IMR-90 (cell line): ENCODE results near the gene ZNFX1. TPM values are rescaled to one million over a fixed set of nuclear protein-coding genes. Genes with fewer than 3 reads are reported as not detected.

Experiments
- ATAC-seq: fragments of 200-7000 bp; cut with Tn5 transposase; 2 replicates; pipeline ENCODE4 v1.9.1; 2020; ENCODE audit warnings: low read depth, mild to moderate bottlenecking, moderate library complexity
- BruUV-seq: library from RNA; stranded (reverse); fragments of 400-500 nt; replicated peaks from 2 replicates; lab custom pipeline; 2021; lab: Mats Ljungman, UMichigan
- CTCF ChIA-PET: fragments of 300-600 bp; formaldehyde crosslinking; extraction: SDS; loops from one replicate; lab custom pipeline; 2021; ENCODE audit warnings: antibody characterized with exemption; lab: Yijun Ruan, JAX
- POLR2A ChIA-PET: fragments of 300-600 bp; sonication (Branson Sonifier 250); formaldehyde crosslinking; loops from one replicate; lab custom pipeline; 2022; ENCODE audit warnings: antibody characterized with exemption; ENCODE audit not compliant: unreplicated experiment; lab: Charles Lee
- DNase-seq: peaks from one replicate; pipeline ENCODE4 v3.0.0; 2013
- H2AFZ ChIP-seq: replicated peaks from 2 replicates; pipeline ENCODE3; 2013; ENCODE audit warnings: low read length, mild to moderate bottlenecking; ENCODE audit not compliant: poor library complexity
- H2AK5ac ChIP-seq: 2 replicates; pipeline ENCODE4 v1.6.1; 2013; ENCODE audit warnings: low read depth, low read length, inconsistent platforms
- H2AK9ac ChIP-seq: replicated peaks from 2 replicates; pipeline ENCODE3; 2013; ENCODE audit warnings: mild to moderate bottlenecking, low read depth, low read length, moderate library complexity; ENCODE audit not compliant: poor library complexity
- H2BK120ac ChIP-seq: 2 replicates; pipeline ENCODE4 v1.6.1; 2013; ENCODE audit warnings: low read depth, low read length, inconsistent platforms
- H2BK15ac ChIP-seq: 3 replicates; pipeline ENCODE4 v1.6.1; 2013; ENCODE audit warnings: low read depth, low read length, inconsistent platforms
- H2BK20ac ChIP-seq: 2 replicates; pipeline ENCODE4 v1.6.1; 2013; ENCODE audit warnings: low read depth, mild to moderate bottlenecking, inconsistent platforms, low read length, moderate library complexity
- H2BK5ac ChIP-seq: 2 replicates; pipeline ENCODE4 v1.6.1; 2013; ENCODE audit warnings: mild to moderate bottlenecking, low read depth, low read length, inconsistent platforms; ENCODE audit not compliant: poor library complexity, severe bottlenecking
- H3K14ac ChIP-seq: replicated peaks from 2 replicates; pipeline ENCODE4 v1.6.1; 2013; ENCODE audit warnings: low read depth, low read length, inconsistent platforms
- H3K18ac ChIP-seq: 2 replicates; pipeline ENCODE4 v1.6.1; 2013; ENCODE audit warnings: low read depth, low read length, control low read depth
- H3K23ac ChIP-seq: 2 replicates; pipeline ENCODE4 v1.6.1; 2013; ENCODE audit warnings: low read depth, low read length, inconsistent platforms
- H3K27ac ChIP-seq: 2 replicates; pipeline ENCODE4 v1.5.1; 2013; ENCODE audit warnings: mild to moderate bottlenecking, control low read depth, low read length; ENCODE audit not compliant: insufficient read depth
- H3K27me3 ChIP-seq: 2 replicates; pipeline ENCODE4 v1.6.1; 2013; ENCODE audit warnings: low read length; ENCODE audit not compliant: control insufficient read depth, insufficient read depth
- H3K36me3 ChIP-seq: 2 replicates; pipeline ENCODE4 v1.6.1; 2013; ENCODE audit warnings: low read length, mixed read lengths; ENCODE audit not compliant: control insufficient read depth, insufficient read depth
- H3K4ac ChIP-seq: 2 replicates; pipeline ENCODE4 v1.6.1; 2013; ENCODE audit warnings: low read depth, low read length, inconsistent platforms
- H3K4me1 ChIP-seq: 2 replicates; pipeline ENCODE4 v1.6.1; 2013; ENCODE audit warnings: low read length, mixed read lengths; ENCODE audit not compliant: control insufficient read depth, insufficient read depth
- H3K4me2 ChIP-seq: 2 replicates; pipeline ENCODE4 v1.6.1; 2013; ENCODE audit warnings: low read depth, mild to moderate bottlenecking, control low read depth, low read length, moderate library complexity
- H3K4me3 ChIP-seq: 2 replicates; pipeline ENCODE4 v1.5.1; 2013; ENCODE audit warnings: low read depth, mild to moderate bottlenecking, control low read depth, low read length, moderate library complexity; ENCODE audit not compliant: insufficient read depth
- H3K56ac ChIP-seq: 2 replicates; pipeline ENCODE4 v1.6.1; 2013; ENCODE audit warnings: low read length, inconsistent platforms; ENCODE audit not compliant: insufficient read depth; ENCODE audit errors: extremely low read depth
- H3K79me1 ChIP-seq, 2 experiments: 2 replicates each; pipeline ENCODE4 v1.6.1; 2013; ENCODE audit warnings: low read length in 2 of 2, inconsistent platforms in 1 of 2, low read depth in 1 of 2
- H3K9ac ChIP-seq: 2 replicates; pipeline ENCODE4 v1.6.1; 2013; ENCODE audit warnings: low read depth, low read length, control low read depth
- H3K9me1 ChIP-seq: 2 replicates; pipeline ENCODE4 v1.6.1; 2013; ENCODE audit warnings: low read length, inconsistent platforms; ENCODE audit not compliant: insufficient read depth
- H3K9me3 ChIP-seq: 2 replicates; pipeline ENCODE4 v1.6.1; 2013; ENCODE audit warnings: low read length; ENCODE audit not compliant: control insufficient read depth, insufficient read depth
- H4K20me1 ChIP-seq: 2 replicates; pipeline ENCODE4 v1.6.1; 2013; ENCODE audit warnings: low read length, inconsistent platforms; ENCODE audit not compliant: insufficient read depth
- H4K5ac ChIP-seq: 2 replicates; pipeline ENCODE4 v1.6.1; 2013; ENCODE audit warnings: mild to moderate bottlenecking, low read depth, low read length, control low read depth
- H4K8ac ChIP-seq, 2 experiments: 2 replicates each; pipeline ENCODE4 v1.6.1; 2013; ENCODE audit warnings: low read depth in 2 of 2, low read length in 2 of 2, control low read depth in 1 of 2, inconsistent platforms in 1 of 2
- H4K91ac ChIP-seq: 2 replicates; pipeline ENCODE4 v1.6.1; 2013; ENCODE audit warnings: low read depth, low read length, inconsistent platforms; ENCODE audit not compliant: insufficient read depth
- BHLHE40 ChIP-seq: fragments of 150-350 bp; IDR thresholded peaks from 2 replicates; pipeline ENCODE4 v1.6.1; 2016; ENCODE audit warnings: mild to moderate bottlenecking, low read depth, low read length
- CEBPB ChIP-seq: IDR thresholded peaks from 2 replicates; pipeline ENCODE4 v1.6.1; 2012; ENCODE audit warnings: low read depth, low read length, improper control_type of control experiment
- CHD1 ChIP-seq: IDR thresholded peaks from 2 replicates; pipeline ENCODE4 v1.6.1; 2012; ENCODE audit warnings: low read depth, low read length, improper control_type of control experiment
- CTCF ChIP-seq: conservative IDR thresholded peaks from 2 replicates; pipeline ENCODE4 v1.5.1; 2012; ENCODE audit warnings: mild to moderate bottlenecking, low read depth, low read length, improper control_type of control experiment
- MAFK ChIP-seq: IDR thresholded peaks from 2 replicates; pipeline ENCODE4 v1.6.1; 2012; ENCODE audit warnings: low read depth, low read length, improper control_type of control experiment
- MXI1 ChIP-seq: IDR thresholded peaks from 2 replicates; pipeline ENCODE4 v1.6.1; 2012; ENCODE audit warnings: low read depth, mild to moderate bottlenecking, low read length, moderate library complexity, borderline replicate concordance
- NFE2L2 ChIP-seq: fragments of 150-350 bp; IDR thresholded peaks from 2 replicates; pipeline ENCODE4 v1.6.1; 2016; ENCODE audit warnings: low read depth, mild to moderate bottlenecking, low read length
- POLR2A ChIP-seq: IDR thresholded peaks from 2 replicates; pipeline ENCODE4 v1.6.1; 2012; ENCODE audit warnings: mild to moderate bottlenecking, low read depth, low read length
- RAD21 ChIP-seq: IDR thresholded peaks from 2 replicates; pipeline ENCODE4 v1.6.1; 2012; ENCODE audit warnings: low read length, improper control_type of control experiment
- RCOR1 ChIP-seq: IDR thresholded peaks from 2 replicates; pipeline ENCODE4 v1.6.1; 2012; ENCODE audit warnings: mild to moderate bottlenecking, low read length, improper control_type of control experiment; ENCODE audit not compliant: insufficient replicate concordance
- RFX5 ChIP-seq: IDR thresholded peaks from 2 replicates; pipeline ENCODE4 v1.8.0; 2012; ENCODE audit warnings: low read depth, mild to moderate bottlenecking, low read length, moderate library complexity
- SMC3 ChIP-seq: fragments of 150-350 bp; IDR thresholded peaks from 2 replicates; pipeline ENCODE4 v1.6.1; 2016; ENCODE audit warnings: low read depth, mild to moderate bottlenecking, antibody characterized with exemption, low read length, moderate library complexity
- USF2 ChIP-seq: fragments of 150-350 bp; IDR thresholded peaks from 2 replicates; pipeline ENCODE4 v1.6.1; 2017; ENCODE audit warnings: mild to moderate bottlenecking, antibody characterized with exemption, low read length, low read depth
- WGBS, 2 experiments: methylation state at CpG; one replicate each; pipeline versions ENCODE4 v1.1.5 to v1.1.7; 2013; ENCODE audit warnings: missing lambda C conversion rate in 2 of 2; ENCODE audit not compliant: insufficient read length in 1 of 2; ENCODE audit errors: extremely low coverage in 2 of 2; 5-methylcytosine and 5-hydroxymethylcytosine counted together
- dilution Hi-C: fragments of 300-500 bp; cut with HindIII; formaldehyde crosslinking; loops from one replicate; pipeline ENCODE4 v1.14.3; 2018; ENCODE audit warnings: low sequenced_read_pairs; ENCODE audit not compliant: unreplicated experiment
- in situ Hi-C: fragments of 300-500 bp; cut with MboI; formaldehyde crosslinking; loops from 3 replicates; pipeline ENCODE4 v1.14.3; 2019; ENCODE audit warnings: low sequenced_read_pairs, inconsistent platforms, mixed read lengths
- intact Hi-C: fragments of 100-400 bp; cut with micrococcal nuclease; formaldehyde crosslinking; loops from 2 replicates; pipeline ENCODE4 v1.10.0; 2022
- polyA plus RNA-seq, 3 experiments: library from polyadenylated mRNA; depleted of rRNA; stranded (reverse); fragments of >200 nt; gene quantifications; 2 replicates each; pipeline ENCODE4 v1.2.3, GENCODE V29; 2012; ENCODE audit warnings: low replicate concordance in 1 of 3
- total RNA-seq: library from RNA; depleted of rRNA; stranded (reverse); fragments of >200 nt; gene quantifications from 2 replicates; pipeline ENCODE4 v1.2.3, GENCODE V29; 2012
- TF ChIP-seq, protein P1 (sequence below): fragments of 150-350 bp; IDR thresholded peaks from 2 replicates; pipeline ENCODE4 v1.6.1; 2016; ENCODE audit warnings: low read depth, mild to moderate bottlenecking, low read length, moderate library complexity, borderline replicate concordance

Gene ZNFX1
- total and polyA plus RNA-seq, 2 of the 4 experiments (the other 2 are of a cell fraction): 10.9 to 60.9 TPM

GRCh38 chr20:49281059-49281912, 3.4 kb upstream of the ZNFX1 start:
- Histone ChIP-seq H3K27me3 (no peaks in the 10 kb centered on the region), H3K4me1 (peaks cover 5% of the 10 kb centered on the region), H4K20me1 (peaks cover 87% of the 10 kb centered on the region), H2AK9ac (no peak overlapping the region), H3K23ac (0 out of 2 replicates have a peak overlapping the region, but pooled peaks have one; percentile 3), H3K79me1 (peaks cover 32 to 77% of the 10 kb centered on the region in 2 experiments), H3K4me2 (peak overlapping the region; percentile 57), H4K8ac (no peak overlapping the region), H2AK5ac (no peak overlapping the region), H4K91ac (no peak overlapping the region), H3K9me1 (peaks cover 4% of the 10 kb centered on the region; the same call in 1 of the 2 replicates), H3K27ac (no peak overlapping the region), H3K18ac (no peak overlapping the region), H2BK15ac (no peak overlapping the region), H3K56ac (no peak overlapping the region), H2BK120ac (no peak overlapping the region), H2AFZ (no peak overlapping the region), H3K4ac (no peak overlapping the region), H3K14ac (no peak overlapping the region), H3K9ac (no peak overlapping the region), H3K4me3 (no peak overlapping the region; the same call in 1 of the 2 replicates), H3K36me3 (peaks cover 71% of the 10 kb centered on the region), H2BK5ac (no peak overlapping the region), H3K9me3 (peaks cover 18% of the 10 kb centered on the region), H2BK20ac (no peak overlapping the region), H4K5ac (no peak overlapping the region)
- dilution Hi-C loops: no loop called here
- in situ Hi-C loops: no loop called here
- DNase-seq (no peak), ATAC-seq (no peak)
- WGBS, 2 experiments: 92% methylated on average over 4 of the region's 13 CpGs; no CpG with 5 or more reads in 1 of the 2 experiments
- ChIA-PET CTCF (no interaction called here), POLR2A (interaction anchor here (0.7 kb wide), 1 partner anchor 206 kb away, joined by 3 read pairs; no protein-coding TSS in a partner anchor)
- no TSS peak for BruUV-seq
- intact Hi-C loops: no loop called here
- TF ChIP-seq CEBPB (no peak), RCOR1 (no peak), POLR2A (no peak), CHD1 (no peak), BHLHE40 (no peak), SMC3 (no peak), MXI1 (no peak), MAFK (no peak), NFE2L2 (no peak), USF2 (no peak), RAD21 (no peak), RFX5 (no peak), CTCF (no peak)
- TF ChIP-seq, protein P1, sequence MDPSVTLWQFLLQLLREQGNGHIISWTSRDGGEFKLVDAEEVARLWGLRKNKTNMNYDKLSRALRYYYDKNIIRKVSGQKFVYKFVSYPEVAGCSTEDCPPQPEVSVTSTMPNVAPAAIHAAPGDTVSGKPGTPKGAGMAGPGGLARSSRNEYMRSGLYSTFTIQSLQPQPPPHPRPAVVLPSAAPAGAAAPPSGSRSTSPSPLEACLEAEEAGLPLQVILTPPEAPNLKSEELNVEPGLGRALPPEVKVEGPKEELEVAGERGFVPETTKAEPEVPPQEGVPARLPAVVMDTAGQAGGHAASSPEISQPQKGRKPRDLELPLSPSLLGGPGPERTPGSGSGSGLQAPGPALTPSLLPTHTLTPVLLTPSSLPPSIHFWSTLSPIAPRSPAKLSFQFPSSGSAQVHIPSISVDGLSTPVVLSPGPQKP: no peak
